Fibroblast of villous mesenchyme (primary cell): ENCODE data around the gene MAP4K3. TPM values are rescaled to one million over a fixed set of nuclear protein-coding genes. Genes with fewer than 3 reads are reported as not detected.
"Not testable (repeated sequence)": the region's sequence is repeated elsewhere in the genome, so short reads cannot be mapped to it uniquely, and the experiment has no call there.

Source experiments
- DNase-seq: peaks from one replicate; pipeline ENCODE4 v3.0.0-alpha.2; 2010; ENCODE audit warnings: low read depth
- H3K4me3 ChIP-seq: 2 replicates; pipeline ENCODE4 v1.5.1; 2011; ENCODE audit warnings: low read depth, mild to moderate bottlenecking, low read length
- CTCF ChIP-seq: IDR thresholded peaks from 2 replicates; pipeline ENCODE4 v1.5.1; 2012; ENCODE audit warnings: low read depth, mild to moderate bottlenecking, low read length; ENCODE audit not compliant: insufficient read depth
- total RNA-seq: library from RNA; depleted of rRNA; stranded (reverse); fragments of >200 nt; gene quantifications from 2 replicates; pipeline ENCODE4 v1.2.3, GENCODE V29; 2012

The MAP4K3 gene
- total RNA-seq, 1 donor = 97.2 TPM

- no peak overlapping the region for H3K4me3 ChIP-seq
- no peak for DNase-seq
Observed at GRCh38 chr2:39362595-39362994, 74.5 kb downstream of the MAP4K3 start.

GRCh38 chr2:39361511-39361910, 75.6 kb downstream of the MAP4K3 start:
- no peak for TF ChIP-seq CTCF
- DNase-seq = no peak
- H3K4me3 ChIP-seq = no peak overlapping the region

More at GRCh38 chr2:39362595-39362994, 74.5 kb downstream of the MAP4K3 start:
- no peak for TF ChIP-seq CTCF

- not testable (repeated sequence) for H3K4me3 ChIP-seq, DNase-seq
Observed at GRCh38 chr2:39360342-39360741, 76.7 kb downstream of the MAP4K3 start.

- DNase-seq = no peak
- TF ChIP-seq CTCF = no peak
- no peak overlapping the region for H3K4me3 ChIP-seq
Observed at GRCh38 chr2:39359453-39360038, 77.5 kb downstream of the MAP4K3 start.

GRCh38 chr2:39356922-39357639, 80.0 kb downstream of the MAP4K3 start:
- TF ChIP-seq CTCF = no peak
- no peak for DNase-seq
- no peak overlapping the region for H3K4me3 ChIP-seq

- no peak overlapping the region for H3K4me3 ChIP-seq
- no peak for TF ChIP-seq CTCF
- DNase-seq = no peak
Observed at GRCh38 chr2:39350658-39351057, 86.4 kb downstream of the MAP4K3 start.

GRCh38 chr2:39338502-39338901, 98.6 kb downstream of the MAP4K3 start:
- H3K4me3 ChIP-seq = no peak overlapping the region
- no peak for TF ChIP-seq CTCF
- no peak for DNase-seq
